NB4 (cell line): ENCODE measurements around the gene GMPS.

ENCODE experiments used
- CTCF ChIP-seq: IDR thresholded peaks from one replicate; pipeline ENCODE4 v1.5.1; 2012; ENCODE audit warnings: low read depth, low read length
- MAX ChIP-seq: IDR thresholded peaks from 2 replicates; pipeline ENCODE4 v1.6.1; 2011; ENCODE audit warnings: low read depth, low read length
- MYC ChIP-seq: IDR thresholded peaks from 2 replicates; pipeline ENCODE4 v1.6.1; 2011; ENCODE audit warnings: low read depth, low read length
- POLR2A ChIP-seq: IDR thresholded peaks from 2 replicates; pipeline ENCODE4 v1.6.1; 2011; ENCODE audit warnings: mild to moderate bottlenecking; ENCODE audit not compliant: insufficient read length; ENCODE audit errors: extremely low read depth

GRCh38 chr3:155861476-155862183 lies 8.8 kb upstream of the GMPS start:
- TF ChIP-seq CTCF: no peak
- TF ChIP-seq POLR2A: no peak
- TF ChIP-seq MYC: no peak
- TF ChIP-seq MAX: no peak
